ENCODE data around the gene LMCD1. TPM values are rescaled to one million over a fixed set of nuclear protein-coding genes. Genes with fewer than 3 reads are reported as not detected.

LMCD1 gene
- total and polyA plus RNA-seq, 2 experiments from 2014 or later = 22.9 to 27.7 TPM

GRCh38 chr3:8604006-8604405 is 102.4 kb downstream of the LMCD1 start:
- Histone ChIP-seq H3K4me1 (ENCODE audit: low read depth) (peaks cover 10% of the 10 kb centered on the region), H3K9me3 (ENCODE audit: low read depth) (no peaks in the 10 kb centered on the region), H3K27me3 (no peaks in the 10 kb centered on the region), H3K36me3 (no peaks in the 10 kb centered on the region), H3K4me3 (no peak overlapping the region), H3K27ac (no peak overlapping the region)
- DNase-seq (ENCODE audit: low read depth in 1 of 2, low spot score in 1 of 2) = no peak
- TF ChIP-seq CTCF (IDR thresholded peaks at IDR 0.05; ENCODE audit: low read depth, low read length) = no peak

- H3K27ac ChIP-seq = no peak overlapping the region
- TF ChIP-seq CTCF (IDR thresholded peaks at IDR 0.05; ENCODE audit: low read depth, low read length) = no peak
- no peaks in the 10 kb centered on the region for H3K9me3 ChIP-seq (ENCODE audit: low read depth)
- no peak for DNase-seq (ENCODE audit: low read depth in 1 of 2, low spot score in 1 of 2)
- no peaks in the 10 kb centered on the region for H3K27me3 ChIP-seq
- H3K36me3 ChIP-seq = no peaks in the 10 kb centered on the region
- no peak overlapping the region for H3K4me3 ChIP-seq
- peaks cover 14% of the 10 kb centered on the region for H3K4me1 ChIP-seq (ENCODE audit: low read depth)
These were observed 103.4 kb downstream of the LMCD1 start for GRCh38 chr3:8604988-8605387.

- Histone ChIP-seq H3K27ac (no peak overlapping the region), H3K9me3 (ENCODE audit: low read depth) (no peaks in the 10 kb centered on the region), H3K36me3 (no peaks in the 10 kb centered on the region), H3K4me3 (no peak overlapping the region), H3K4me1 (ENCODE audit: low read depth) (peaks cover 14% of the 10 kb centered on the region), H3K27me3 (no peaks in the 10 kb centered on the region)
- DNase-seq (ENCODE audit: low read depth in 1 of 2, low spot score in 1 of 2) = no peak
- no peak for TF ChIP-seq CTCF (IDR thresholded peaks at IDR 0.05; ENCODE audit: low read depth, low read length)
These were observed 105.1 kb downstream of the LMCD1 start for GRCh38 chr3:8606701-8607231.

- H3K27ac ChIP-seq = peak overlapping the region; percentile 25
- H3K4me1 ChIP-seq (ENCODE audit: low read depth) = peaks cover 14% of the 10 kb centered on the region
- H3K9me3 ChIP-seq (ENCODE audit: low read depth) = no peaks in the 10 kb centered on the region
- DNase-seq (ENCODE audit: low read depth in 1 of 2, low spot score in 1 of 2) = peak; percentile 92 to 94
- TF ChIP-seq CTCF (IDR thresholded peaks at IDR 0.05; ENCODE audit: low read depth, low read length) = peak; percentile 79
- no peak overlapping the region for H3K4me3 ChIP-seq
- H3K27me3 ChIP-seq = no peaks in the 10 kb centered on the region
- H3K36me3 ChIP-seq = no peaks in the 10 kb centered on the region
These were observed 105.8 kb downstream of the LMCD1 start for GRCh38 chr3:8607234-8608040.

- Histone ChIP-seq H3K27me3 (no peaks in the 10 kb centered on the region), H3K4me3 (no peak overlapping the region), H3K36me3 (no peaks in the 10 kb centered on the region), H3K4me1 (ENCODE audit: low read depth) (peaks cover 14% of the 10 kb centered on the region), H3K9me3 (ENCODE audit: low read depth) (no peaks in the 10 kb centered on the region), H3K27ac (peak overlapping the region; percentile 25)
- DNase-seq (ENCODE audit: low read depth in 1 of 2, low spot score in 1 of 2) = no peak
- no peak for TF ChIP-seq CTCF (IDR thresholded peaks at IDR 0.05; ENCODE audit: low read depth, low read length)
These were observed 106.6 kb downstream of the LMCD1 start for GRCh38 chr3:8608041-8608790.

All from cardiac muscle cell (in vitro differentiated cells and primary cell).